Vagina (tissue), 2 donors: ENCODE data around the gene CACNA2D4. TPM values are rescaled to one million over a fixed set of nuclear protein-coding genes. Genes with fewer than 3 reads are reported as not detected.
A peak's percentile ranks its signal among the peaks of the same experiment; 100 is the strongest.

Experiments
- DNase-seq, 2 donors: peaks; one replicate each; pipeline ENCODE4 v3.0.0-alpha.2; 2017; ENCODE audit errors: extremely low spot score in 2 of 2
- H3K27ac ChIP-seq: fragments of 200-600 bp; sonication (generic); one replicate; pipeline ENCODE4 v1.5.1; 2019
- H3K27me3 ChIP-seq: fragments of 200-600 bp; sonication (generic); one replicate; pipeline ENCODE4 v1.5.1; 2019
- H3K36me3 ChIP-seq, 2 donors: fragments of 200-600 bp; sonication (generic); one replicate each; pipeline ENCODE4 v1.5.1; 2017 to 2019
- H3K4me1 ChIP-seq: fragments of 200-600 bp; sonication (generic); one replicate; pipeline ENCODE4 v1.5.1; 2019
- H3K4me3 ChIP-seq, 2 donors: fragments of 200-600 bp; sonication (generic); 1 replicate in 1 of 2; 2 replicates in 1 of 2; pipeline ENCODE4 v1.5.1; 2016 to 2019
- H3K9me3 ChIP-seq: fragments of 200-600 bp; sonication (generic); one replicate; pipeline ENCODE4 v1.5.1; 2019
- CTCF ChIP-seq, 3 experiments: fragments of 450-650 bp in 2 of 3; fragments of 200-600 bp in 1 of 3; sonication (generic) in 1 of 3; IDR thresholded peaks; one replicate each; pipeline ENCODE4 v1.5.1; 2017 to 2019; ENCODE audit warnings: antibody characterized with exemption in 3 of 3, mild to moderate bottlenecking in 2 of 3, moderate library complexity in 2 of 3
- POLR2A ChIP-seq, 2 donors: fragments of 450-650 bp; IDR thresholded peaks; one replicate each; pipeline ENCODE4 v1.6.1; 2017; ENCODE audit warnings: antibody characterized with exemption in 2 of 2, mild to moderate bottlenecking in 2 of 2, moderate library complexity in 2 of 2
- POLR2AphosphoS5 ChIP-seq, 2 donors: sonication (generic); formaldehyde crosslinking; IDR thresholded peaks; one replicate each; pipeline ENCODE4 v1.9.0; 2017; ENCODE audit warnings: antibody characterized with exemption in 2 of 2, mild to moderate bottlenecking in 2 of 2, low read depth in 1 of 2; ENCODE audit not compliant: insufficient read depth in 1 of 2
- intact Hi-C: fragments of 100-400 bp; cut with DNase I; formaldehyde crosslinking; loops from one replicate; pipeline ENCODE4 v1.15.1; 2023
- total RNA-seq: library from RNA; depleted of rRNA; stranded (reverse); fragments of >200 nt; gene quantifications from one replicate; pipeline ENCODE4 v1.2.3, GENCODE V29; 2016

Gene CACNA2D4
- total RNA-seq, 1 donor from 2014 or later: 2.2 TPM

GRCh38 chr12:1761857-1762256 lies 156.6 kb downstream of the CACNA2D4 start:
- no peak for DNase-seq
- H3K27me3 ChIP-seq: no peaks in the 10 kb centered on the region
- H3K36me3 ChIP-seq: no peaks in the 10 kb centered on the region
- H3K9me3 ChIP-seq: no peaks in the 10 kb centered on the region
- H3K27ac ChIP-seq: no peak overlapping the region
- H3K4me1 ChIP-seq: peaks cover 10% of the 10 kb centered on the region
- intact Hi-C loops: no loop called here
- no peak overlapping the region for H3K4me3 ChIP-seq
- no peak for TF ChIP-seq CTCF (IDR thresholded peaks at IDR 0.05)
- TF ChIP-seq POLR2A (IDR thresholded peaks at IDR 0.05): no peak
- no peak for TF ChIP-seq POLR2AphosphoS5 (IDR thresholded peaks at IDR 0.05; ENCODE audit: insufficient read depth in 1 of 2, low read depth in 1 of 2)

GRCh38 chr12:1760566-1761382 lies 157.7 kb downstream of the CACNA2D4 start:
- TF ChIP-seq POLR2AphosphoS5 (IDR thresholded peaks at IDR 0.05; ENCODE audit: insufficient read depth in 1 of 2, low read depth in 1 of 2) (peak in 1 of 2 donors; percentile 12), POLR2A (IDR thresholded peaks at IDR 0.05) (no peak)
- Histone ChIP-seq H3K4me3 (no peak overlapping the region), H3K36me3 (no peaks in the 10 kb centered on the region), H3K27ac (no peak overlapping the region), H3K9me3 (no peaks in the 10 kb centered on the region), H3K27me3 (no peaks in the 10 kb centered on the region), H3K4me1 (peaks cover 10% of the 10 kb centered on the region)
- DNase-seq: no peak
- intact Hi-C loops: no loop called here

GRCh38 chr12:1758887-1759286 lies 159.6 kb downstream of the CACNA2D4 start:
- H3K4me3 ChIP-seq: no peak overlapping the region
- H3K27ac ChIP-seq: no peak overlapping the region
- TF ChIP-seq CTCF (IDR thresholded peaks at IDR 0.05): no peak
- no peak for TF ChIP-seq POLR2AphosphoS5 (IDR thresholded peaks at IDR 0.05; ENCODE audit: insufficient read depth in 1 of 2, low read depth in 1 of 2)
- no peak for TF ChIP-seq POLR2A (IDR thresholded peaks at IDR 0.05)
- peaks cover 0 to 7% of the 10 kb centered on the region in 2 donors for H3K36me3 ChIP-seq
- no peak for DNase-seq
- H3K4me1 ChIP-seq: peaks cover 10% of the 10 kb centered on the region
- H3K9me3 ChIP-seq: no peaks in the 10 kb centered on the region
- no peaks in the 10 kb centered on the region for H3K27me3 ChIP-seq
- intact Hi-C loops: no loop called here

GRCh38 chr12:1758376-1758775 lies 160.1 kb downstream of the CACNA2D4 start:
- Histone ChIP-seq H3K27me3 (no peaks in the 10 kb centered on the region), H3K9me3 (no peaks in the 10 kb centered on the region), H3K4me3 (no peak overlapping the region), H3K36me3 (peaks cover 0 to 7% of the 10 kb centered on the region in 2 donors), H3K27ac (no peak overlapping the region), H3K4me1 (peaks cover 10% of the 10 kb centered on the region)
- no peak for DNase-seq
- intact Hi-C loops: no loop called here
- no peak for TF ChIP-seq POLR2AphosphoS5 (IDR thresholded peaks at IDR 0.05; ENCODE audit: insufficient read depth in 1 of 2, low read depth in 1 of 2)

GRCh38 chr12:1750300-1750699 lies 168.2 kb downstream of the CACNA2D4 start:
- TF ChIP-seq CTCF (IDR thresholded peaks at IDR 0.05) (no peak), POLR2AphosphoS5 (IDR thresholded peaks at IDR 0.05; ENCODE audit: insufficient read depth in 1 of 2, low read depth in 1 of 2) (no peak), POLR2A (IDR thresholded peaks at IDR 0.05) (no peak)
- DNase-seq: no peak
- Histone ChIP-seq H3K4me1 (no peaks in the 10 kb centered on the region), H3K4me3 (no peak overlapping the region), H3K27ac (no peak overlapping the region), H3K9me3 (no peaks in the 10 kb centered on the region), H3K27me3 (no peaks in the 10 kb centered on the region), H3K36me3 (peaks cover 0 to 19% of the 10 kb centered on the region in 2 donors)
- intact Hi-C loops: no loop called here

GRCh38 chr12:1749019-1749418 lies 169.4 kb downstream of the CACNA2D4 start:
- no peak for TF ChIP-seq POLR2AphosphoS5 (IDR thresholded peaks at IDR 0.05; ENCODE audit: insufficient read depth in 1 of 2, low read depth in 1 of 2)
- no peak for TF ChIP-seq CTCF (IDR thresholded peaks at IDR 0.05)
- TF ChIP-seq POLR2A (IDR thresholded peaks at IDR 0.05): no peak
- DNase-seq: no peak
- Histone ChIP-seq H3K4me3 (no peak overlapping the region), H3K27me3 (no peaks in the 10 kb centered on the region), H3K4me1 (no peaks in the 10 kb centered on the region), H3K27ac (no peak overlapping the region), H3K9me3 (no peaks in the 10 kb centered on the region), H3K36me3 (peaks cover 0 to 12% of the 10 kb centered on the region in 2 donors)
- intact Hi-C loops: no loop called here
